ENCODE data around the gene ALCAM.

Gene ALCAM

GRCh38 chr3:105366326-105367062, at the start of gene ALCAM:
TSS of gene ALCAM (plus strand) at chr3:105366909.
- peak; percentile 65 to 75 for DNase-seq (ENCODE audit: low read depth in 2 of 2)

GRCh38 chr3:105317841-105318240, 48.9 kb upstream of the ALCAM start:
- DNase-seq (ENCODE audit: low read depth in 2 of 2), result no peak

GRCh38 chr3:105322570-105323273, 44.0 kb upstream of the ALCAM start:
- DNase-seq (ENCODE audit: low read depth in 2 of 2), result no peak

- no peak for DNase-seq (ENCODE audit: low read depth in 2 of 2)
Observed at GRCh38 chr3:105323274-105323599, 43.5 kb upstream of the ALCAM start.

- DNase-seq (ENCODE audit: low read depth in 2 of 2), result no peak
Observed at GRCh38 chr3:105324951-105325350, 41.8 kb upstream of the ALCAM start.

- no peak for DNase-seq (ENCODE audit: low read depth in 2 of 2)
Observed at GRCh38 chr3:105327662-105328337, 38.9 kb upstream of the ALCAM start.

- no peak for DNase-seq (ENCODE audit: low read depth in 2 of 2)
Observed at GRCh38 chr3:105328338-105328730, 38.4 kb upstream of the ALCAM start.

- no peak for DNase-seq (ENCODE audit: low read depth in 2 of 2)
Observed at GRCh38 chr3:105332961-105333360, 33.7 kb upstream of the ALCAM start.

- no peak for DNase-seq (ENCODE audit: low read depth in 2 of 2)
Observed at GRCh38 chr3:105334138-105334882, 32.4 kb upstream of the ALCAM start.

GRCh38 chr3:105339946-105340345, 26.8 kb upstream of the ALCAM start:
- no peak for DNase-seq (ENCODE audit: low read depth in 2 of 2)

GRCh38 chr3:105343991-105344390, 22.7 kb upstream of the ALCAM start:
- no peak for DNase-seq (ENCODE audit: low read depth in 2 of 2)

GRCh38 chr3:105345156-105345555, 21.6 kb upstream of the ALCAM start:
- no peak for DNase-seq (ENCODE audit: low read depth in 2 of 2)

GRCh38 chr3:105347625-105348302, 18.9 kb upstream of the ALCAM start:
- DNase-seq (ENCODE audit: low read depth in 2 of 2), result no peak

- no peak for DNase-seq (ENCODE audit: low read depth in 2 of 2)
Observed at GRCh38 chr3:105348307-105348706, 18.4 kb upstream of the ALCAM start.

- DNase-seq (ENCODE audit: low read depth in 2 of 2), result no peak
Observed at GRCh38 chr3:105349684-105350387, 16.9 kb upstream of the ALCAM start.

GRCh38 chr3:105351821-105352220, 14.9 kb upstream of the ALCAM start:
- no peak for DNase-seq (ENCODE audit: low read depth in 2 of 2)

- no peak for DNase-seq (ENCODE audit: low read depth in 2 of 2)
Observed at GRCh38 chr3:105352976-105353375, 13.7 kb upstream of the ALCAM start.

- DNase-seq (ENCODE audit: low read depth in 2 of 2), result no peak
Observed at GRCh38 chr3:105353485-105354161, 13.1 kb upstream of the ALCAM start.

GRCh38 chr3:105354429-105354828, 12.3 kb upstream of the ALCAM start:
- no peak for DNase-seq (ENCODE audit: low read depth in 2 of 2)

- no peak for DNase-seq (ENCODE audit: low read depth in 2 of 2)
Observed at GRCh38 chr3:105355408-105356061, 11.2 kb upstream of the ALCAM start.
